ENCODE measurements around the gene CDH24. TPM values are rescaled to one million over a fixed set of nuclear protein-coding genes. Genes with fewer than 3 reads are reported as not detected.

Gene CDH24
- polyA plus RNA-seq, 1 experiment = 14.8 TPM

GRCh38 chr14:23093991-23094665 is 36.8 kb upstream of the CDH24 start:
- peak overlapping the region; percentile 89 for H3K4me3 ChIP-seq (ENCODE audit: low read depth, low read length)
- H3K27me3 ChIP-seq (ENCODE audit: control insufficient read depth, insufficient read depth, low read length) = no peaks in the 10 kb centered on the region
- H3K36me3 ChIP-seq (ENCODE audit: control insufficient read depth, insufficient read depth, low read length) = peaks cover 16% of the 10 kb centered on the region
- DNase-seq (ENCODE audit: low read depth) = no peak
- CTCF ChIA-PET = interaction anchor here (0.8 to 3.3 kb wide), 16 partner anchors 8 to 117 kb away, joined by 3 to 43 read pairs (median 4); partner anchors contain the start of genes AJUBA and CDH24
- peak; percentile 43 for TF ChIP-seq CTCF (IDR thresholded peaks at IDR 0.05; ENCODE audit: insufficient read depth, low read depth, low read length)
- POLR2A ChIA-PET = interaction anchor here (0.5 to 1.5 kb wide), 5 partner anchors 12 to 116 kb away, joined by 3 to 10 read pairs (median 6); no protein-coding TSS in a partner anchor

GRCh38 chr14:23093526-23093925 is 36.2 kb upstream of the CDH24 start:
- no peak for DNase-seq (ENCODE audit: low read depth)
- Histone ChIP-seq H3K27me3 (ENCODE audit: control insufficient read depth, insufficient read depth, low read length) (no peaks in the 10 kb centered on the region), H3K4me3 (ENCODE audit: low read depth, low read length) (peak overlapping the region; percentile 89), H3K36me3 (ENCODE audit: control insufficient read depth, insufficient read depth, low read length) (peaks cover 16% of the 10 kb centered on the region)
- CTCF ChIA-PET = interaction anchor here (0.8 to 3.3 kb wide), 6 partner anchors 13 to 69 kb away, joined by 3 to 43 read pairs (median 12); partner anchors contain the start of gene CDH24
- no peak for TF ChIP-seq CTCF (IDR thresholded peaks at IDR 0.05; ENCODE audit: insufficient read depth, low read depth, low read length)
- POLR2A ChIA-PET = no interaction called here

GRCh38 chr14:23093104-23093503 is 35.8 kb upstream of the CDH24 start:
- H3K27me3 ChIP-seq (ENCODE audit: control insufficient read depth, insufficient read depth, low read length) = no peaks in the 10 kb centered on the region
- TF ChIP-seq CTCF (IDR thresholded peaks at IDR 0.05; ENCODE audit: insufficient read depth, low read depth, low read length) = no peak
- CTCF ChIA-PET = interaction anchor here (1.2 to 5.9 kb wide), 2 partner anchors 15 to 24 kb away, joined by 4 to 50 read pairs; no protein-coding TSS in a partner anchor
- DNase-seq (ENCODE audit: low read depth) = no peak
- H3K36me3 ChIP-seq (ENCODE audit: control insufficient read depth, insufficient read depth, low read length) = peaks cover 16% of the 10 kb centered on the region
- POLR2A ChIA-PET = no interaction called here
- H3K4me3 ChIP-seq (ENCODE audit: low read depth, low read length) = peak overlapping the region; percentile 89

DNA sequence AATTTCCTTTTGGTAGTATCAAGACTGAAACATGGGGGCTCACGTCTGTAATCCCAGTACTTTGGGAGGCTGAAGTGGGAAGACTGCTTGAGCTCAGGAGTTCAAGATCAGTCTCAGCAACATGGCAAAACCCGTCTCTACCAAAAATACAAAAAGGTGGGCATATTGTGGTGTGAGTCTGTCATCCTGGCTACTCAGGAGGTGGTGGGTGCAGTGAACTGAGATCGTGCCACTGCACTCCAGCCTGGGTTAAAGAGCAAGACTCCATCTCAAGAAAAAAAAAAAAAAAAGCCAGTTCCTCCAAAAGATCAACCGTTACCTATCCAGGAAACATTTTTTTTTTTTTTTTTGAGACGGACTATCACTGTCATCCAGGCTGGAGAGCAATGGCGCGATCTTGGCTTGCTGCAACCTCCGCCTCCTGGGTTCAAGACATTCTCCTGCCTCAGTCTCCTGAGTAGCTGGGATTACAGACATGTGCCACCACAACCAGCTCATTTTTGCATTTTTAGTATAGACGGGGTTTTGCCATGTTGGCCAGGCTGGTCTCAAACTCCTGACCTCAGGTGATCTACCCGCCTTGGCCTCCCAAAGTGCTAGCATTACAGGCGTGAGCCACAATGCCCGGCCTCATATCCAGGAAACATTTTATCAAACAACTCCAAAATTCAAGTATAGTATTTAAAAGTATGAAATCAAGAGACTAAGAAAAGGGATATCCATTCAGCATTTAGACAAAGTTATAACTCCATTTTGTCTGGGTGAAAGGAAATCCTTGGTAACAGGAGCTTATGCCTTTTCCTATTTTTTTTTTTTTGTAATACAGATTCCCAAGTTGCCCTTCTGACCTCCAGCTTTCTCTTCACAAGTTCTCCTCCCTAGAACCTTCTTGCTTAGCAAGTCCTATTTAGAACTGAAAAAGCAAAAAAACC is 34.2 kb upstream of the CDH24 start:
- peaks cover 11% of the 10 kb centered on the region for H3K36me3 ChIP-seq (ENCODE audit: control insufficient read depth, insufficient read depth, low read length)

More for the DNA sequence above, 34.2 kb upstream of the CDH24 start:
- ChIA-PET POLR2A (interaction anchor here (0.6 kb wide), 1 partner anchor 13 kb away, joined by 3 read pairs; no protein-coding TSS in a partner anchor), CTCF (interaction anchor here (1.0 to 5.9 kb wide), 5 partner anchors 13 to 105 kb away, joined by 3 to 50 read pairs (median 4); no protein-coding TSS in a partner anchor)
- Histone ChIP-seq H3K27me3 (ENCODE audit: control insufficient read depth, insufficient read depth, low read length) (no peaks in the 10 kb centered on the region), H3K4me3 (ENCODE audit: low read depth, low read length) (no peak overlapping the region)
- TF ChIP-seq CTCF (IDR thresholded peaks at IDR 0.05; ENCODE audit: insufficient read depth, low read depth, low read length) = no peak
- DNase-seq (ENCODE audit: low read depth) = no peak

Data from BJ (cell line).